GM12864 (cell line): ENCODE data around the gene SYT3.

ENCODE experiments used
- DNase-seq: peaks from one replicate; pipeline ENCODE4 v3.0.0-alpha.2; 2011; ENCODE audit warnings: low read depth
- H3K4me3 ChIP-seq: 2 replicates; pipeline ENCODE4 v1.5.1; 2011; ENCODE audit warnings: mild to moderate bottlenecking, low read depth, low read length, control low read depth
- CTCF ChIP-seq: IDR thresholded peaks from 2 replicates; pipeline ENCODE4 v1.5.1; 2011; ENCODE audit warnings: low read depth, mild to moderate bottlenecking, moderate library complexity, low read length, control low read depth, inconsistent platforms; ENCODE audit errors: missing control alignments

The SYT3 gene

DNA sequence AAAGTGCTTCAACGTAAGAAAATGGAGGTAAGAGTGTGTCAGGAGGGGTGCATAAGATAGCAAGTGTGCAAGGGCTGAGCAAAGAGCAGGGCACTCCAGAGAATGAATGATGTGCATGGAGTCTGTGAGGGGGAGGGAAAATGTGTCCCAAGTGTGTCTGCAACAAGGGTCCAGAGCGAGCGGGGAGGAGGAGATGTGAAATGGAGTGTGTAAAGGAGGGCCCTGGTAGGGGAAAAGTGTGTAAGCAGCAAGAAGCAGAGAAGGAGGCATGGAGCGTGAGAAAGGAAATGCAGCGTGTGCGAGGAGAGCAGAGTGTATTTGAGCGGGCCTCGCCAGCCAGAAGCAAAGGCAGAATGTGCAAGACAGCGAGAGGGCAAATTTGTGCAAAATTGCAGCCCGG is 21.3 kb upstream of the SYT3 start:
- DNase-seq, result no peak
- TF ChIP-seq CTCF, result no peak
- no peak overlapping the region for H3K4me3 ChIP-seq

DNA sequence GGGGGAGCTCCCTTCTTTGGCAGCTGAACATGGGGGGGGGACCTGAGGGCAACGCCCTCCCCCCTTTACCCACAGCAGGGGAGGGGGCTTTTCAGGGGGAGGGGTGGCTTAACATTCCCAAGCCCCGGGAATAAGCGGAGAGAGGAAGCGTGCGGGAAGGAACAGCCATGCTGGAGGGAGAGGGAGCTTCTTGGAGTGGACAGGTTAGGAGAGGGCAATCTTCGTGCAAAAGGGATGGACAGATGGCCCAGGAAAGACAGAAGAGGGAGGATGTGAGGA is 20.3 kb upstream of the SYT3 start:
- DNase-seq, result no peak
- TF ChIP-seq CTCF, result no peak
- H3K4me3 ChIP-seq, result no peak overlapping the region

DNA sequence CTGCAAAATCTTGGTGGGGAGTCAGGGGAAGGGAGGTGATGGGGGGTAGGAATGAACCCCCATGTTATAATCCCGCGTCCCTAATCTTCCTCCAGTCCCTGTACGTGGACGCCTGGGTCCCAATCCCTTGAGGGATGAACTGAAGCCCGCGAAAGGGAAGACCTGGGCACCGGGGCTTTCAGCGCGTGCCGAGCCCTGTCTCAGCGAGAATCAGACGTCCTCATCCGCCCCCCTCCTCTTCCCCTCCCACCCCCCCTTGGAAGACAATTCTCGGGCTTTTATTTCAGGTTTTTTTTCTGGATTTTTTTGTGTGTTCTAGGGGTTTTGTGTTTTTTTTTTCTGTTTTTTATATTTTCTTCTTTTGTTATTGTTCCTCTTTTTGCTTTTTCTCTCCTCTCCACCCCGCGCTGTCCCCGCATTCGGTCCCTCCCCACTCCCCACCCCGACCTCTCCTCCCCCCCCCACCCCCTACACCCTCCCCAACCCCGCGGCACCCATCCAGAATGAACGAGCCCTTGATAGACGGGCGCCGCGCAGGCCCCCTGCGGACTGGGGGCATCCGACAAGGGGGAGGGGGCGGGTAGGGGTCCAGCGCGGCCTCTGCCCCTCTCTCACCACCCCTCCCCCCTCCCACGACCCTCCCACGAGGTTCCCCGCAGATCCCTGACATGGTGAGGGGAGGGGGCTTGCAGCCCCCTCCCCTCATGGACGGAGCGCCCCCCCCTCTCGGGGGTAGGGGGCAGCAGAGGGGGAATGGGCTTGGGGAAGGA is 19.8 kb upstream of the SYT3 start:
- TF ChIP-seq CTCF, result no peak
- no peak overlapping the region for H3K4me3 ChIP-seq
- DNase-seq, result no peak

- peak overlapping the region; percentile 18; the same call in 1 of the 2 replicates for H3K4me3 ChIP-seq
- DNase-seq, result no peak
- TF ChIP-seq CTCF, result no peak
Observed at GRCh38 chr19:50658441-50659317, 19.0 kb upstream of the SYT3 start.

DNA sequence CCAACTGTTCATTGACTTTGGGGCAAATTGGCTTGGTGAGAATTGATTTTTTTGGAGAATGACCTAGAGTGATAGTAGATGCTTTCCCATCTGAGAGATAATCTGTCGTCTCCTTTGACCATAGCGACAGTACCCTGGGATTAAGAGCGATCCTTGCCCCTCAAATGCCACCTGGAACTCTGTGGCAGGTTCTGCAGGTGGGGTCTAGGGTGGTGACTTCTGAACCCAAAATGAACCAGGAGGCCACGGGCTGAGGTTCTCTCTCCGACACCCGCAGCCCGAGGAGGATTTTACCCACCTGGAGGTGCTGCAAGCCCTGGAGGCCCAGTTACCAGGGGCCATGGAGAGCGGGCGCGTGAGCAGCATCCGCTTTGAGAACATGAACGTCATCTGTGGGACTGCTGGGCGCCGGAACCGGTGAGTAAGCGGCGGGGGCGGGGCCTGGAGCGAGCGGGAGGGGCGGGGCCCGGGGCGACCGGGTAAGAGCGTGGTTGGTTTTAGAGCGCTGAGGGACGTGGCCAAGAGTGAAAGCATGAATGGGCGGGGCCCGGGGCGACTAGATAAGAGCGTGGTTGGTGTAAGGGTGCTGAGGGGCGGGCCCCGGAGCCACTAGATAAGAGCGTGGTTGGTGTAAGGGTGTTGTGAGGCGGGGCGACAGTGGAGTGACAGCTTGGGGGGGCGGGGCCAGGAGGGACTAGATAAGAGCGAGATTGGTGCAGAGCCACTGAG is 18.2 kb upstream of the SYT3 start:
- DNase-seq, result peak; percentile 60
- no peak for TF ChIP-seq CTCF
- H3K4me3 ChIP-seq, result no peak overlapping the region

GRCh38 chr19:50657222-50657669 is 17.6 kb upstream of the SYT3 start:
- no peak for TF ChIP-seq CTCF
- DNase-seq, result no peak
- no peak overlapping the region for H3K4me3 ChIP-seq
